ENCODE results near the gene ANKRD10.

ANKRD10 gene

GRCh38 chr13:110828705-110829104 is 86.2 kb downstream of the ANKRD10 start:
- no peak for DNase-seq
